A673 (cell line): ENCODE data around the gene DRC7. TPM values are rescaled to one million over a fixed set of nuclear protein-coding genes. Genes with fewer than 3 reads are reported as not detected.

Experiments
- BruUV-seq: library from RNA; stranded (reverse); fragments of 400-500 nt; replicated peaks from 2 replicates; lab custom pipeline; 2021; lab: Mats Ljungman, UMichigan
- CTCF ChIA-PET: fragments of 300-600 bp; sonication (Branson Sonifier 250); formaldehyde crosslinking; loops from one replicate; lab custom pipeline; 2022; ENCODE audit warnings: antibody characterized with exemption; lab: Charles Lee
- POLR2A ChIA-PET: fragments of 300-600 bp; sonication (Branson Sonifier 250); formaldehyde crosslinking; loops from one replicate; lab custom pipeline; 2022; ENCODE audit warnings: antibody characterized with exemption; ENCODE audit not compliant: low non-redundant PET; lab: Charles Lee
- DNase-seq: peaks from one replicate; pipeline ENCODE4 v3.0.0-alpha.2; 2015; ENCODE audit warnings: low spot score
- H3K27ac ChIP-seq: fragments of 200-600 bp; sonication (generic); 2 replicates; pipeline ENCODE4 v1.5.1; 2016; ENCODE audit warnings: mixed run types, low read depth, mild to moderate bottlenecking, mixed read lengths, antibody characterized with exemption, low read length; ENCODE audit not compliant: poor library complexity, severe bottlenecking
- H3K27me3 ChIP-seq: fragments of 200-600 bp; sonication (generic); replicated peaks from 2 replicates; pipeline ENCODE4 v1.6.1; 2017; ENCODE audit warnings: mixed run types, low read depth, mild to moderate bottlenecking, mixed read lengths, antibody characterized with exemption, low read length; ENCODE audit not compliant: insufficient read depth, poor library complexity
- H3K36me3 ChIP-seq: fragments of 200-600 bp; sonication (generic); 2 replicates; pipeline ENCODE4 v1.6.1; 2016; ENCODE audit warnings: mixed run types, mild to moderate bottlenecking, mixed read lengths, antibody characterized with exemption, low read length; ENCODE audit not compliant: insufficient read depth, poor library complexity, severe bottlenecking
- H3K4me1 ChIP-seq: fragments of 200-600 bp; sonication (generic); 2 replicates; pipeline ENCODE4 v1.6.1; 2017; ENCODE audit warnings: mixed run types, mild to moderate bottlenecking, mixed read lengths, antibody characterized with exemption, low read length; ENCODE audit not compliant: insufficient read depth, poor library complexity, severe bottlenecking
- H3K4me3 ChIP-seq: fragments of 200-600 bp; sonication (generic); 2 replicates; pipeline ENCODE4 v1.5.1; 2016; ENCODE audit warnings: low read depth, mixed run types, mild to moderate bottlenecking, mixed read lengths, low read length; ENCODE audit not compliant: poor library complexity, severe bottlenecking
- H3K9me3 ChIP-seq: fragments of 200-600 bp; sonication (generic); 2 replicates; pipeline ENCODE4 v1.6.1; 2016; ENCODE audit warnings: mixed run types, low read depth, mild to moderate bottlenecking, mixed read lengths, antibody characterized with exemption, low read length; ENCODE audit not compliant: poor library complexity, severe bottlenecking
- EZH2 ChIP-seq: fragments of 200-600 bp; sonication (generic); IDR thresholded peaks from 2 replicates; pipeline ENCODE4 v1.6.1; 2017; ENCODE audit warnings: borderline replicate concordance, low read depth, mild to moderate bottlenecking, mixed read lengths, antibody characterized with exemption, low read length; ENCODE audit not compliant: poor library complexity, severe bottlenecking
- intact Hi-C: fragments of 100-400 bp; cut with micrococcal nuclease; formaldehyde crosslinking; loops from one replicate; pipeline ENCODE4 v1.10.0; 2022; ENCODE audit not compliant: unreplicated experiment
- total RNA-seq: library from RNA; stranded (reverse); gene quantifications from 2 replicates; pipeline ENCODE4 v1.2.3, GENCODE V29; 2021
- TF ChIP-seq, protein P1 (sequence below): fragments of 300-800, 200-600 bp; sonication (generic); conservative IDR thresholded peaks from 2 replicates; pipeline ENCODE4 v1.5.1; 2017; ENCODE audit warnings: low read depth, mild to moderate bottlenecking, antibody characterized with exemption, low read length, moderate library complexity, mixed read lengths

DRC7 gene
- total RNA-seq, 1 experiment from 2014 or later = not detected

DNA sequence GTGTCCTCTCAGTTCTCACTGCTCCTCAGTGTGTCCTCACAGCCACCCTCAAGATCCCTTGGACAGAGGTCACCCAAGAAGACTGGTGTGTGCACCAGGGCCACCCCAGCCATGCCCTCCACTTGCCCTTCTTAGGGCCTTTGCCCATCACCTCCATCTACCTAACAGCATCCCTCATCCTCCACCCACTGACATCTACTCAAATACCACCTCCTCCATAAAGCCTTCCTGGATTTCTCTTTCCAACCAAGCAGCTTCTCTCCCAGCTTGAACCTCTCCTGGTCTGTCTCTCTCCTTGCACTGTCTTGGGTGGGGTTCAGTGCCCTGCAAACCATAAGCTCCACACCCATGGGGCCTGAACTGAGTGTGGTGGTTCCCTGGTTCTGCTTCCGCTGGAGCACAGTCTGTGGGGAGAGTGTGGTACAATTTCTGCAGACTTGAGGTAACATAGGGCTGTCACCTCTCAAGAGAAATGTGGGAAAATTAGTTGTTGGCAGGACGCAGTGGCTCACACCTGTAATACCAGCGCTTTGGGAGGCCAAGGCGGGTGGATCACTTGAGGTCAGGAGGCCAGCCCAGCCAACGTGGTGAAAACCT, 55.3 kb downstream of the DRC7 start:
- no peaks in the 10 kb centered on the region for H3K4me1 ChIP-seq
- H3K9me3 ChIP-seq = no peaks in the 10 kb centered on the region
- H3K27me3 ChIP-seq = no peaks in the 10 kb centered on the region
- TF ChIP-seq, protein P1, sequence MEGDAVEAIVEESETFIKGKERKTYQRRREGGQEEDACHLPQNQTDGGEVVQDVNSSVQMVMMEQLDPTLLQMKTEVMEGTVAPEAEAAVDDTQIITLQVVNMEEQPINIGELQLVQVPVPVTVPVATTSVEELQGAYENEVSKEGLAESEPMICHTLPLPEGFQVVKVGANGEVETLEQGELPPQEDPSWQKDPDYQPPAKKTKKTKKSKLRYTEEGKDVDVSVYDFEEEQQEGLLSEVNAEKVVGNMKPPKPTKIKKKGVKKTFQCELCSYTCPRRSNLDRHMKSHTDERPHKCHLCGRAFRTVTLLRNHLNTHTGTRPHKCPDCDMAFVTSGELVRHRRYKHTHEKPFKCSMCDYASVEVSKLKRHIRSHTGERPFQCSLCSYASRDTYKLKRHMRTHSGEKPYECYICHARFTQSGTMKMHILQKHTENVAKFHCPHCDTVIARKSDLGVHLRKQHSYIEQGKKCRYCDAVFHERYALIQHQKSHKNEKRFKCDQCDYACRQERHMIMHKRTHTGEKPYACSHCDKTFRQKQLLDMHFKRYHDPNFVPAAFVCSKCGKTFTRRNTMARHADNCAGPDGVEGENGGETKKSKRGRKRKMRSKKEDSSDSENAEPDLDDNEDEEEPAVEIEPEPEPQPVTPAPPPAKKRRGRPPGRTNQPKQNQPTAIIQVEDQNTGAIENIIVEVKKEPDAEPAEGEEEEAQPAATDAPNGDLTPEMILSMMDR = no peak
- no peak for TF ChIP-seq EZH2
- BruUV-seq = no TSS peak
- ChIA-PET CTCF (no interaction called here), POLR2A (no interaction called here)
- no peak overlapping the region for H3K4me3 ChIP-seq
- no peak overlapping the region for H3K27ac ChIP-seq
- intact Hi-C loops = loop anchor here (10.0 kb wide), 1 partner anchor 155 kb away; no protein-coding TSS in a partner anchor
- peaks cover 22% of the 10 kb centered on the region for H3K36me3 ChIP-seq
- DNase-seq = no peak

GRCh38 chr16:57750796-57751538, 56.4 kb downstream of the DRC7 start:
- CTCF ChIA-PET = no interaction called here
- DNase-seq = no peak
- TF ChIP-seq, protein P1 = no peak
- TF ChIP-seq EZH2 = no peak
- H3K4me3 ChIP-seq = no peak overlapping the region
- H3K27ac ChIP-seq = no peak overlapping the region
- no TSS peak for BruUV-seq
- no peaks in the 10 kb centered on the region for H3K9me3 ChIP-seq
- peaks cover 24% of the 10 kb centered on the region for H3K36me3 ChIP-seq
- no peaks in the 10 kb centered on the region for H3K27me3 ChIP-seq
- POLR2A ChIA-PET = interaction anchor here (0.5 kb wide), 1 partner anchor 274 kb away, joined by 4 read pairs; no protein-coding TSS in a partner anchor
- intact Hi-C loops = loop anchor here (10.0 kb wide), 1 partner anchor 156 kb away; no protein-coding TSS in a partner anchor
- H3K4me1 ChIP-seq = no peaks in the 10 kb centered on the region

DNA sequence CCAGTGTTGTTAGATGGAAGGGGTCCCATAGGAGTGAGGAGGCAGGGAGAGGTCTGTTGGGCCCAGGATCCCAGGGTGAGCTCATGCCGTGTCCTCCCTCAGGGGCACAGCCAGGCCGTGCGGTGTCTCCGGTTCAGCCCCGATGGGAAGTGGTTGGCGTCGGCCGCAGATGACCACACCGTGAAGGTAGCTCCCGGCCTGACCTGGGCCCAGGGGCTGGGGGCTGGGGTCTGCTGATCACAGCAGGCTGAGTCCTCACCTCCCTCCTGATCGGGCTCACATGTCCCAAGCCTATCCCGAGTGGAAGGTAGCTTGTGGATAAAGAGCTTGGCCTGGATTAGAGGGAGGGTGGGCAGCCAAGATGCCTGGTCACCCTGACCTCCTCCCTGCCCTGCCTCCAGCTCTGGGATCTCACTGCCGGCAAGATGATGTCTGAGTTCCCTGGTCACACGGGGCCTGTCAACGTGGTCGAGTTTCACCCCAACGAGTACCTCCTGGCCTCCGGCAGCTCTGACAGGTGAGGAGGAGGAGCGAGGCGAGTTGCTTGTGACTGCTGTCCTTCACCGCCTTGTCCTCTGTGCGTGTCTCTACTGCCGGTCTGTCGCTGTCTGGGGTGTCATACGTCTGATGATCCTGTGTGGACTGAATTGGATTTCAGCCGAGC, 57.1 kb downstream of the DRC7 start:
- peaks cover 2% of the 10 kb centered on the region for H3K4me1 ChIP-seq
- ChIA-PET CTCF (no interaction called here), POLR2A (interaction anchor here (0.5 kb wide), 1 partner anchor 273 kb away, joined by 4 read pairs; no protein-coding TSS in a partner anchor)
- BruUV-seq = no TSS peak
- no peak overlapping the region for H3K27ac ChIP-seq
- intact Hi-C loops = loop anchor here (10.0 kb wide), 1 partner anchor 157 kb away; no protein-coding TSS in a partner anchor
- no peak overlapping the region for H3K4me3 ChIP-seq
- H3K36me3 ChIP-seq = peaks cover 31% of the 10 kb centered on the region
- H3K9me3 ChIP-seq = no peaks in the 10 kb centered on the region
- no peak for TF ChIP-seq EZH2
- TF ChIP-seq, protein P1 = no peak
- DNase-seq = no peak
- no peaks in the 10 kb centered on the region for H3K27me3 ChIP-seq
